HG02759 (cell line): ENCODE data around the gene TRPM3.

Experiments used
- ATAC-seq: cut with Tn5 transposase; IDR thresholded peaks from one replicate; pipeline ENCODE4 v1.9.1; 2021; ENCODE audit warnings: mild to moderate bottlenecking, moderate library complexity; ENCODE audit not compliant: unreplicated experiment

TRPM3 gene

DNA sequence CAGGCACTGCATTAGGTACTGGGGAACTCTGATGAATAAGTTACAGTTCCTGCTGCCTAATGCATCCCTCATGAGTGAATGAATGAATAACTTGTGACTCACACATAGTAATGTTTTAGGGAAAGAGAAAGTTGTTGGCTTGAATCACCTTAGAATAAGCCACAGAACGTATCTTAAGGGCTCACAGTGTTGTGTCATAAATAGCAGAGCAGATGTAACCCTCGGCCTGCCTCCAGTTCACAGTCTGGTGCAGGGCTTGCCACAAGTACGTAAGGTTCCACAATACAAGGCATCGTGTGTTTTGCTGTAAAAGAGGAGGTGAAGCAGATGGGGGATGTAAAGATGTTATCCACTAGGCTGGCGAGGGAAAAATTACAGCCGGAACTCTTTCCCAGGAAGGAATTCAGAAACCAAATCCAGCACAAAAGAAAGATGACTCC lies 218.7 kb downstream of the TRPM3 start:
- peak; percentile 68 for ATAC-seq

- peak; percentile 19 for ATAC-seq
Observed at GRCh38 chr9:70902171-70902570, 219.2 kb downstream of the TRPM3 start.

DNA sequence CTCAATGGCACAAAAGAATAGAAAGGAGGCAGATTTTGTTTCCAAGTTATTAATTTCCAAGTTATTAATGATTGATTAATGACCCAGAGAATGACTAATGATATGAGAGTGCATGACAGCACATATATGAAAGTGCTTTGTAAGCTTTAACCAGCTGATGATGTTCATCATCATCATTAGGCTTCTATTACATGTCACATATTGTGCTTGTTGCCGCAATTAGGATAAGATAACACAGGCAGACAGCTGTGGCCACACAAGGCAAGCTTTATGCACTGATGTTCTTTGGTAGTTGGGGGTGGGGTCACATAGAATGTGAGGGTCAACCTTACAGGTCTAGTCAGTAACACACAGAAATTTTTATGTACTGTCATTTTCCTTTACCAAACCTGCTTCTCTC lies 219.7 kb downstream of the TRPM3 start:
- no peak for ATAC-seq

DNA sequence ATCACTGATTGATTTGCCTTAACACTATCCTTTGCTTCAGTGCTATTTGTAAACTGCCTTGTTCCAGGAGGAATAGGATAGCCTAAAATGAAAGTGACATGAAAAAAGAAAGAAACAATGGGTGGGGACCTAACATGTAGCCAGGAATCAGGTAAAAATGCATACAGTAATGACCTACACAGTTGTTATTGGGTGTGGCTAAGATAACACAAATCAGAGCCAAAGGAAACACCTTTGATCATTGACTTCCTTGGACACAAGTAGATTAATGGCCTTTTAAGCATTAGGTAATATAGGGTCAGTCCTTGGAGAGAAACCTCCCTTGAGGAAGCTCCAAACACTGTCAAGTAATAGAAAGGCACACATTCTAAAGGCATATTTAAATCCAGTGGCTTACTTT lies 220.4 kb downstream of the TRPM3 start:
- no peak for ATAC-seq

DNA sequence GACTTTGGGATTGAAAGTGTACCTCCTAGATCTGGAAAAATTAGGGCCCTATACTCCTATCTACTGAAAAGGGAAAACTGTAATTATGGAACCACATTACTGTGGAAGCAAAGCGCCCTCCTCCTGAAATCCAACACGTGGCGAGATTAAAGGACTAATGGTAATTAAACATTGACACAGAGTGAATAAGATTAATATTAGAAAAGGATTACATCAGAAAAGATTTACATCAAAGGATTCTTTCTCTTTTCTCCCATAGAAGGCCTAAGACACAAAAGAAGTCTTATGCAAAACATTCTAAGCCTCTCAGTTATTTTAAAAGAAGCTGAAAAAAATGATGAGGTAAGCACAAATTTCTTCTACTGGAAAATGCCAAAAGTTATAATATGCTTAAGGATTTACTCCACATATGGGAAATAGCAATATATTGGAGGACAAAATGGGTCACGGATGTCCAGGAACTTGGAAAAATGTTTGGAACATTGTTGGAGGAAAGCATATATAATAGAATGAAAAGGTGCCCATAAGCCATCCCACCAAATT lies 227.8 kb downstream of the TRPM3 start:
- ATAC-seq = no peak

DNA sequence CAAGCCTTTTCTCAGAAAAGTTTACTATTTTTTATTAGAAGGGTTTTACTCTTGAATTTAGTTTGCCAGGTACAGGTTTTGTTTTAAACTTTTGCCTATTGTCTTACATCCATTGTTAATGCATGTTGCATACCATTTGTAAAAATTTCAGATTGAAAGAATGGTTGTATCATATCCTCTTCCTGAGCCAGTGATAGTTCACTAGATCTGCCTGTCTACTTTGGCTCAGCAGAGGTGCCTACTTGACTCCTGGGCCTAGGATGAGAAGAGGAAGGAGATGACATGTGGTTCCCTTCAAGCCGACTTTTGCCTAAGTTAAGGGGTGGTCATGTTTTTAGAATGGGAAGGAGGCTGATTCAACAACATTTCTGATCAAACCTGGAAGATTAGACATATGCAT lies 232.9 kb downstream of the TRPM3 start:
- no peak for ATAC-seq

- no peak for ATAC-seq
Observed at GRCh38 chr9:70887826-70888225, 233.6 kb downstream of the TRPM3 start.

DNA sequence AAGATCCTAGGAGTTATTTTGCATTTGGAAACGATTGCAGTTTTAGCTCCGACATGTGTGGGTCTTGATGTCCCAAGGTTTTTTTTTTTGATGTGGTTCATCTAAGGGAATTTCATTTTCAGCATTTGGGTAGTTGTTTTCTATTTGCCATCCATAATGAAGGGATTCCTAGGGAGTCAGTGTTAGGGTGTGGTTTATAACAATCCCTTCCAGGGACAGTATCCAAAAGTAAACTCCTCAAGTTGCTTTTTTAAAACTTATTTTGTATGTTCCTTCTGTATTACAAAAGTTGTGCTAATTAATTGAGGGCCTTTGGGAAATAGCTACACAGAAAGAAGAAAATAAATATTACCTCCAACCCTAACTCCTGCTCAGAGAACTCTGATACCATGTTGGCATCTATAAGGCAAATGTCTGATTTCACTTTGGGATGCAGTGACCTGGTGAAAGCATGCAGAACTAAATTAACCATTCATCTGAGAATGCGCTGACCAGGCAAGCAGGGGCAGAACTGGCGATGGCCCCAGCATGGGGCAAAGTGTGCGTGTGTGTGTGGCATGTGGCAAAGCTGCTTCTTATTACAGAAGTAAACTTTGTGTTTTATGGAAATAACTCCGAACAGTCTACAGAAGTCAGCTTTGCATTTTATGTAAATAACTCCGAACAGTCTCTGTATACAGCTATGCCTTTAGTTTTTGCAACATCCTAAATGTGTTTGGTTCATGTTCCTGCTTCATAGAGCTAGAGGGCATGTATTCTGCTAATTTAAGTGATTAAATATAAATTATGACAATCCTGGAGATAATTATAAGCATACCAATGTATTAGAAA lies 237.2 kb downstream of the TRPM3 start:
- no peak for ATAC-seq

GRCh38 chr9:70883056-70883455 lies 238.4 kb downstream of the TRPM3 start:
- no peak for ATAC-seq

GRCh38 chr9:70881333-70881732 lies 240.1 kb downstream of the TRPM3 start:
- no peak for ATAC-seq

DNA sequence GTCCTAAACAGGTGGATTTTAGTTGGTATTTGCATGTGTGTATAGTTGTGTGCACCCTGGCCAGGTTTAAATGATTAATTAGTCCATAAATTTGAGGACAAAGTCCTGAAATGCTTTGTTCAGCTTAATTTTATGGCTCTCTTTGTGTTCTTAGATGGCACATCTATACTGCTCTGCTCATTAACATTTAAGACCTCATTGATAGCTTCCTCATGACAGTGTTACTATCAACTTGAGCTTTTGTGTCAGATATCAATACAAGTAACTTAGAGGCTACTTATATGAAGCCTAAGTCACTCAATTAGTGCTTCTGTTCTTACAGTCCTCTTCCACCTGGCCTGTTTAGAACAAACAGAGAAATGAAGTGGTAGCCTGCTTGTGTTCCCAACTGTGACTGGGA lies 240.9 kb downstream of the TRPM3 start:
- ATAC-seq = no peak

DNA sequence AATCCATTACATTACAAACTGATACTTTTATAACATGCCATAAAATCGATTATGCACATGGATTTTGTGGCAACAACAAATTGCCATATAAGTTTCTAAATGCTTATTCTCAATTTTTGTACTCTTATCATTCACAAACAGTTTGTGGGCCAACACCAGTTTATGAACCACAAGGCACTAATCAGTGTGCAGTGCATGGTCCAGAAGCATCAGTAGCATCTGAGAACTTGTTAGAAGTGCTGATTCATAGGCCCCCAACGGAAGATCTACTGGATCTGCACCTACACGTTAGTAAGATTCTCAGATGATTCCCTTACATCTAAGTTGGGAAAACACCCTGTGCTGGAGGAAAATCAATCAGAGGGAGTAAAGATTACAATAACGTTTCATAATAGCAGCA lies 242.8 kb downstream of the TRPM3 start:
- no peak for ATAC-seq

- ATAC-seq = no peak
Observed at GRCh38 chr9:70874451-70874850, 247.0 kb downstream of the TRPM3 start.

- no peak for ATAC-seq
Observed at GRCh38 chr9:70873506-70873905, 247.9 kb downstream of the TRPM3 start.

- no peak for ATAC-seq
Observed at GRCh38 chr9:70868661-70869652, 252.5 kb downstream of the TRPM3 start.

DNA sequence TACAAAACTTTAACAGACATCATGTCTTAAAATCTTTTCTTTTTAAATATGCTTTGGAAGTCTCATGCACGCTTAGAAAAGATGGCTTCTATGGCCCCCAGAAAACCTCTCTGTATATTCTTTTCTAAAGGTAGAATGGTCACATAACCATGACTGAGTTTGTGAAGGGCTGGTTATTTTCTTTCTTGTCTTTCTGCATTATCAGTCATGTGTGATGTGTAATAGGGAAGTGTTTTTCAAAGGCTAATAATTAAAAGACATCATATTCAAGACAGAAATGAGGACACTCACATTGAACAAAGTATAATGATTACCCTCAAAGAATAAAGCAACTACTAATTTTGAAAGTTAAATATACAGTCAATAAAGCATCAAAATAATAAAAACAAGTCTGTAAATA lies 253.4 kb downstream of the TRPM3 start:
- ATAC-seq = no peak

DNA sequence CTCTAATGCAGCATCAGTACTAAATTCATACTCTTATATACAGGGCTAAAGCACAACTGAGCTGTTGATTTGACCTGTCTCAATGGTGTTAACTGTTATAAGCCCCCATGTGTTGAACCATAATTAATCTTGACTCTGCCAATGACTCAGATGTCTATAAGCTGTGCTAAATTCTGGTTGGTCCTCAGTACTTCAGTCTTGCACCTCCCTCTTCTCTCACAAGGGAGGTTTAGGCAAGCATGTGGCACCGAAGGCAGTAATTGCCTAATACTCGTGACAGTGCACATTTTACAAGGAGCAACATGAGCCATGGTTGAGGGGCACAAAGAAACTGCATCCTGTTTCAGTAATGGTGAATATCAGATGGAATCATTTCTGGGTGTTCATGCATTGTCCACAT lies 255.9 kb downstream of the TRPM3 start:
- ATAC-seq = no peak

- no peak for ATAC-seq
Observed at GRCh38 chr9:70861797-70862196, 259.6 kb downstream of the TRPM3 start.

- ATAC-seq = no peak
Observed at GRCh38 chr9:70861376-70861775, 260.0 kb downstream of the TRPM3 start.

GRCh38 chr9:70859694-70860093 lies 261.7 kb downstream of the TRPM3 start:
- ATAC-seq = no peak

DNA sequence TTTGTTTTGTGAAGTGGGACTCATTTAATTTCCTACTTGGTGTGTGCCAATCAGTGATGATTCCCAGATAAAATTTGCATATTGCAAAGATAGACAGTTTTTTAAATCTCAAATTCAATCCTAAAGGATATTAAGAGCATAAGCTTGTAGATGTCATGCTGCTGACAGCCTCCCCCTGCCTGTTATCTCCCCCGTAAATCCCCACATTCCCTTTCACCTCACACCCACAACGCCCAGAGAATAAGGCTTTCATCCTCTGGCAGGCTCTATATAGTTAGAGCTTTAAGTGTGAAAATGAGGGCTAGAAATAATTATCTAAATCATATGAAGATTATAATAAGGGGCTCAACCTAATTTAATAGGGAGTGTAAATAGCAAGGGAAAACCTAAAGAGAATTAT lies 265.0 kb downstream of the TRPM3 start:
- ATAC-seq = no peak
